Measurements from ENCODE around the gene PLEK2. TPM values are rescaled to one million over a fixed set of nuclear protein-coding genes. Genes with fewer than 3 reads are reported as not detected.
A peak's percentile ranks its signal among the peaks of the same experiment; 100 is the strongest.

PLEK2 gene
- total RNA-seq, 1 experiment from 2014 or later = 9.1 TPM

- ATAC-seq (no peak), DNase-seq (ENCODE audit: low read depth, low spot score) (no peak)
- intact Hi-C loops (cut with micrococcal nuclease; ENCODE audit: unreplicated experiment) = no loop called here
- POLR2A ChIA-PET = interaction anchor here (1.3 kb wide), 1 partner anchor 8 kb away, joined by 3 read pairs; no protein-coding TSS in a partner anchor
- H3K36me3 ChIP-seq (ENCODE audit: control insufficient read depth, insufficient read depth, low read length) = peaks cover 12% of the 10 kb centered on the region
- CTCF ChIA-PET = interaction anchor here (0.5 to 0.6 kb wide), 2 partner anchors 10 to 32 kb away, joined by 3 to 4 read pairs; no protein-coding TSS in a partner anchor
- H3K9me3 ChIP-seq (ENCODE audit: control insufficient read depth, insufficient read depth, low read depth, low read length) = no peaks in the 10 kb centered on the region
- no peak for TF ChIP-seq SIN3A (IDR thresholded peaks at IDR 0.05; ENCODE audit: borderline replicate concordance, insufficient read depth, low read depth, low read length)
- no peak for TF ChIP-seq CTCF (IDR thresholded peaks at IDR 0.05)
- TF ChIP-seq REST (IDR thresholded peaks at IDR 0.05; ENCODE audit: insufficient read depth in 1 of 2, low read depth in 2 of 2, low read length in 1 of 2) = no peak
- no peak for TF ChIP-seq POLR2AphosphoS5 (IDR thresholded peaks at IDR 0.05; ENCODE audit: low read depth, low read length)
- TF ChIP-seq TCF7L2 (IDR thresholded peaks at IDR 0.05; ENCODE audit: low read depth, low read length) = no peak
- peak overlapping the region; percentile 44; the same call in 1 of the 2 replicates for H3K27ac ChIP-seq (ENCODE audit: low read length)
- BruUV-seq (replicated peaks) = no TSS peak
- H3K4me1 ChIP-seq (ENCODE audit: control insufficient read depth, insufficient read depth, low read length) = peaks cover 23% of the 10 kb centered on the region
- in situ Hi-C loops (cut with HindIII; ENCODE audit: low pct_unique_long_range_greater_than_20kb, low sequenced_read_pairs) = no loop called here
- peak overlapping the region; percentile 13 to 72; a peak in 2 of 4 replicates for H3K4me3 ChIP-seq (ENCODE audit: low read depth in 2 of 2, low read length in 2 of 2)
- H3K27me3 ChIP-seq (ENCODE audit: control insufficient read depth, insufficient read depth, low read length) = no peaks in the 10 kb centered on the region
Measured at GRCh38 chr14:67357186-67357968, 54.6 kb downstream of the PLEK2 start.

- TF ChIP-seq REST (IDR thresholded peaks at IDR 0.05; ENCODE audit: insufficient read depth in 1 of 2, low read depth in 2 of 2, low read length in 1 of 2) = no peak
- no peak for TF ChIP-seq SIN3A (IDR thresholded peaks at IDR 0.05; ENCODE audit: borderline replicate concordance, insufficient read depth, low read depth, low read length)
- no peak for TF ChIP-seq CTCF (IDR thresholded peaks at IDR 0.05)
- TF ChIP-seq TCF7L2 (IDR thresholded peaks at IDR 0.05; ENCODE audit: low read depth, low read length) = no peak
- TF ChIP-seq POLR2AphosphoS5 (IDR thresholded peaks at IDR 0.05; ENCODE audit: low read depth, low read length) = no peak
- in situ Hi-C loops (cut with HindIII; ENCODE audit: low pct_unique_long_range_greater_than_20kb, low sequenced_read_pairs) = no loop called here
- ATAC-seq (no peak), DNase-seq (ENCODE audit: low read depth, low spot score) (no peak)
- no peak overlapping the region for H3K4me3 ChIP-seq (ENCODE audit: low read depth in 2 of 2, low read length in 2 of 2)
- H3K9me3 ChIP-seq (ENCODE audit: control insufficient read depth, insufficient read depth, low read depth, low read length) = no peaks in the 10 kb centered on the region
- intact Hi-C loops (cut with micrococcal nuclease; ENCODE audit: unreplicated experiment) = no loop called here
- CTCF ChIA-PET = interaction anchor here (0.7 kb wide), 1 partner anchor 187 kb away, joined by 3 read pairs; no protein-coding TSS in a partner anchor
- H3K4me1 ChIP-seq (ENCODE audit: control insufficient read depth, insufficient read depth, low read length) = peaks cover 8% of the 10 kb centered on the region
- no TSS peak for BruUV-seq (replicated peaks)
- H3K27ac ChIP-seq (ENCODE audit: low read length) = no peak overlapping the region
- H3K27me3 ChIP-seq (ENCODE audit: control insufficient read depth, insufficient read depth, low read length) = no peaks in the 10 kb centered on the region
- peaks cover 13% of the 10 kb centered on the region for H3K36me3 ChIP-seq (ENCODE audit: control insufficient read depth, insufficient read depth, low read length)
- POLR2A ChIA-PET = no interaction called here
Measured at GRCh38 chr14:67352055-67352454, 59.9 kb downstream of the PLEK2 start.

All from Panc1 (cell line).